GM12878 (cell line): ENCODE data around the gene MYL11. TPM values are rescaled to one million over a fixed set of nuclear protein-coding genes. Genes with fewer than 3 reads are reported as not detected.
A peak's percentile ranks its signal among the peaks of the same experiment; 100 is the strongest.

Experiments
- ASH2L ChIP-seq: fragments of 300-600, 200-600 bp; sonication (generic); IDR thresholded peaks from 2 replicates; pipeline ENCODE4 v1.6.1; 2017; ENCODE audit warnings: low read depth, mild to moderate bottlenecking, borderline replicate concordance
- CHD4 ChIP-seq: fragments of 200-600 bp; sonication (generic); IDR thresholded peaks from 2 replicates; pipeline ENCODE4 v1.6.1; 2016; ENCODE audit warnings: mild to moderate bottlenecking
- CREB1 ChIP-seq: IDR thresholded peaks from 2 replicates; pipeline ENCODE4 v1.6.1; 2012; ENCODE audit warnings: low read depth, mild to moderate bottlenecking, inconsistent platforms
- CREM ChIP-seq: IDR thresholded peaks from 2 replicates; pipeline ENCODE4 v1.6.1; 2014; ENCODE audit warnings: antibody characterized with exemption, low read depth
- FOS ChIP-seq: IDR thresholded peaks from 3 replicates; pipeline ENCODE4 v1.6.1; 2011; ENCODE audit warnings: borderline replicate concordance; ENCODE audit not compliant: insufficient read length; ENCODE audit errors: extremely low read depth
- HCFC1 ChIP-seq: fragments of 150-350 bp; IDR thresholded peaks from 2 replicates; pipeline ENCODE4 v1.6.1; 2014; ENCODE audit warnings: low read length
- KDM1A ChIP-seq: fragments of 200-600 bp; sonication (generic); IDR thresholded peaks from 2 replicates; pipeline ENCODE4 v1.6.1; 2016; ENCODE audit warnings: borderline replicate concordance
- MTA2 ChIP-seq: fragments of 450-650 bp; IDR thresholded peaks from 2 replicates; pipeline ENCODE4 v1.6.1; 2016; ENCODE audit warnings: low read depth, mild to moderate bottlenecking, moderate library complexity
- NBN ChIP-seq: fragments of 450-650 bp; IDR thresholded peaks from 2 replicates; pipeline ENCODE4 v1.6.1; 2016
- NKRF ChIP-seq: fragments of 450-650 bp; conservative IDR thresholded peaks from 2 replicates; pipeline ENCODE4 v1.6.1; 2017; ENCODE audit warnings: mild to moderate bottlenecking, moderate library complexity
- POLR2A ChIP-seq: IDR thresholded peaks from 2 replicates; pipeline ENCODE4 v1.6.1; 2011; ENCODE audit warnings: low read depth, mild to moderate bottlenecking, low read length
- RBBP5 ChIP-seq: fragments of 200-600 bp; sonication (generic); conservative IDR thresholded peaks from 2 replicates; pipeline ENCODE4 v1.6.1; 2016
- RCOR1 ChIP-seq: conservative IDR thresholded peaks from 2 replicates; pipeline ENCODE4 v1.6.1; 2012; ENCODE audit warnings: low read depth, low read length, improper control_type of control experiment
- SPI1 ChIP-seq: IDR thresholded peaks from 2 replicates; pipeline ENCODE4 v1.6.1; 2011; ENCODE audit warnings: low read depth, mild to moderate bottlenecking, low read length, moderate library complexity, borderline replicate concordance; ENCODE audit not compliant: insufficient read depth
- SUZ12 ChIP-seq: fragments of 200-600 bp; sonication (generic); IDR thresholded peaks from one replicate; pipeline ENCODE4 v1.6.1; 2018; ENCODE audit warnings: antibody characterized with exemption, mild to moderate bottlenecking; ENCODE audit not compliant: unreplicated experiment
- WRNIP1 ChIP-seq: IDR thresholded peaks from 2 replicates; pipeline ENCODE4 v1.6.1; 2011; ENCODE audit warnings: low read depth, low read length, improper control_type of control experiment, borderline replicate concordance
- YY1 ChIP-seq: IDR thresholded peaks from 2 replicates; pipeline ENCODE4 v1.6.1; 2011; ENCODE audit warnings: low read depth, mild to moderate bottlenecking, low read length
- ZBED1 ChIP-seq: IDR thresholded peaks from 2 replicates; pipeline ENCODE4 v1.6.1; 2016; ENCODE audit warnings: borderline replicate concordance
- polyA plus RNA-seq, 11 experiments: library from polyadenylated mRNA; depleted of rRNA in 4 of 11; unstranded in 6 of 11; stranded (reverse) in 5 of 11; fragments of >200 nt; fragmentation: Nextera tagmentation in 4 of 11; fragmentation: Illumina TruSeq in 1 of 11; extraction: Ambion mirVana in 4 of 11; extraction: Trizol in 1 of 11; gene quantifications; 1 replicate in 1 of 11; 2 replicates in 10 of 11; pipeline versions ENCODE4 v1.2.1 to v1.2.3, GENCODE V29; 2011 to 2016; ENCODE audit warnings: inconsistent platforms in 2 of 11, missing spikeins in 2 of 11, low read depth in 1 of 11
- total RNA-seq, 4 experiments: library from RNA; depleted of rRNA in 3 of 4; stranded (reverse); fragments of >200 nt in 3 of 4; fragmentation: Illumina TruSeq in 1 of 4; extraction: Trizol in 1 of 4; gene quantifications; 2 replicates each; pipeline versions ENCODE4 v1.2.1 to v1.2.3, GENCODE V29; 2013 to 2021
- TF ChIP-seq, protein P1 (sequence below): IDR thresholded peaks from 2 replicates; pipeline ENCODE4 v1.6.1; 2012; ENCODE audit warnings: low read length, inconsistent platforms
- TF ChIP-seq, protein P2 (sequence below): fragments of 450-650 bp; formaldehyde crosslinking; IDR thresholded peaks from 2 replicates; pipeline ENCODE4 v1.4.0; 2020; ENCODE audit warnings: mild to moderate bottlenecking, moderate library complexity
- TF ChIP-seq, protein P3 (sequence below): fragments of 450-650 bp; IDR thresholded peaks from 2 replicates; pipeline ENCODE4 v1.6.1; 2017; ENCODE audit warnings: mild to moderate bottlenecking, moderate library complexity

The MYL11 gene
- total and polyA plus RNA-seq, 10 of the 15 experiments (the other 5 are each of a cell fraction or from before 2014, with no cell fraction given), result 0.19 to 1.2 (median 0.61) TPM; not detected in 5

DNA sequence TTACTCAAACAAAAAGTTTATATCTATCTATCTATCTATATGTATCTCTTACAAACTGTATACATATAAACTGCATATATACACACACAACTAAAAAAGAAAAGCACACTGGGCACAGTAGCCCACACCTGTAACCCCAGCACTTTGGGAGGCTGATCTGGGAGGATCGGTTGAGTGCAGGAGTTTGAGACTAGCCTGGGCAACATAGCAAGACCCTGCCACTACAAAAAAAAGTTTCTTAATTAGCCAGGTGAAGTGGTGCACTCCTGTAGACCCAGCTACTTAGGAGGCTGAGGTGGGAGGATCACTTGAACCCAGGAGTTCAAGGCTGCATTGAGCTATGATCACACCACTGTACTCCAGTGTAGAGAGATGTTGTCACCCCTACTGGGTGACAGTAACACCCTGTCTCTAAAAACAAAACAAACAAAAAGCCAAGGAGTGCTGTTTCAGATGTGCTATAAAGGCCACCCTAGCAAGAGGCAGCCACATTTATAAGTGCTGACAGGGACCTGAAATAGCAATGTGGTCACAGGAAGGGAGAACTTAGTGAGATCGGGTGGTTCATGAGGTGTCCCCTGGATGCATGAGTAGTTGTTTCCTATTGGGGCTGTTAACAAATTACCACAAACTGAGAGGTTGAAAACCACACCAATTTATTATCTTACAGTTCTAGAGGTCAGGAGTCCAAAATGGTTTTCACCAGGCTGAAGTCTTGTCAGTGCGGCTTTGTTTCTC is 24.3 kb upstream of the MYL11 start (continued):
- no peak for TF ChIP-seq NKRF
- TF ChIP-seq WRNIP1, result no peak
- no peak for TF ChIP-seq SUZ12
- peak; percentile 41; the same call in 1 of the 2 replicates for TF ChIP-seq RCOR1
- TF ChIP-seq HCFC1, result no peak
- TF ChIP-seq CREM, result peak; percentile 66
- no peak for TF ChIP-seq RBBP5
- peak; percentile 67 for TF ChIP-seq CREB1
- no peak for TF ChIP-seq POLR2A
- TF ChIP-seq, protein P1, sequence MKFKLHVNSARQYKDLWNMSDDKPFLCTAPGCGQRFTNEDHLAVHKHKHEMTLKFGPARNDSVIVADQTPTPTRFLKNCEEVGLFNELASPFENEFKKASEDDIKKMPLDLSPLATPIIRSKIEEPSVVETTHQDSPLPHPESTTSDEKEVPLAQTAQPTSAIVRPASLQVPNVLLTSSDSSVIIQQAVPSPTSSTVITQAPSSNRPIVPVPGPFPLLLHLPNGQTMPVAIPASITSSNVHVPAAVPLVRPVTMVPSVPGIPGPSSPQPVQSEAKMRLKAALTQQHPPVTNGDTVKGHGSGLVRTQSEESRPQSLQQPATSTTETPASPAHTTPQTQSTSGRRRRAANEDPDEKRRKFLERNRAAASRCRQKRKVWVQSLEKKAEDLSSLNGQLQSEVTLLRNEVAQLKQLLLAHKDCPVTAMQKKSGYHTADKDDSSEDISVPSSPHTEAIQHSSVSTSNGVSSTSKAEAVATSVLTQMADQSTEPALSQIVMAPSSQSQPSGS, result peak; percentile 89
- TF ChIP-seq NBN, result peak; percentile 97
- no peak for TF ChIP-seq YY1
- peak; percentile 87 for TF ChIP-seq ZBED1
- TF ChIP-seq ASH2L, result no peak
- TF ChIP-seq, protein P2, sequence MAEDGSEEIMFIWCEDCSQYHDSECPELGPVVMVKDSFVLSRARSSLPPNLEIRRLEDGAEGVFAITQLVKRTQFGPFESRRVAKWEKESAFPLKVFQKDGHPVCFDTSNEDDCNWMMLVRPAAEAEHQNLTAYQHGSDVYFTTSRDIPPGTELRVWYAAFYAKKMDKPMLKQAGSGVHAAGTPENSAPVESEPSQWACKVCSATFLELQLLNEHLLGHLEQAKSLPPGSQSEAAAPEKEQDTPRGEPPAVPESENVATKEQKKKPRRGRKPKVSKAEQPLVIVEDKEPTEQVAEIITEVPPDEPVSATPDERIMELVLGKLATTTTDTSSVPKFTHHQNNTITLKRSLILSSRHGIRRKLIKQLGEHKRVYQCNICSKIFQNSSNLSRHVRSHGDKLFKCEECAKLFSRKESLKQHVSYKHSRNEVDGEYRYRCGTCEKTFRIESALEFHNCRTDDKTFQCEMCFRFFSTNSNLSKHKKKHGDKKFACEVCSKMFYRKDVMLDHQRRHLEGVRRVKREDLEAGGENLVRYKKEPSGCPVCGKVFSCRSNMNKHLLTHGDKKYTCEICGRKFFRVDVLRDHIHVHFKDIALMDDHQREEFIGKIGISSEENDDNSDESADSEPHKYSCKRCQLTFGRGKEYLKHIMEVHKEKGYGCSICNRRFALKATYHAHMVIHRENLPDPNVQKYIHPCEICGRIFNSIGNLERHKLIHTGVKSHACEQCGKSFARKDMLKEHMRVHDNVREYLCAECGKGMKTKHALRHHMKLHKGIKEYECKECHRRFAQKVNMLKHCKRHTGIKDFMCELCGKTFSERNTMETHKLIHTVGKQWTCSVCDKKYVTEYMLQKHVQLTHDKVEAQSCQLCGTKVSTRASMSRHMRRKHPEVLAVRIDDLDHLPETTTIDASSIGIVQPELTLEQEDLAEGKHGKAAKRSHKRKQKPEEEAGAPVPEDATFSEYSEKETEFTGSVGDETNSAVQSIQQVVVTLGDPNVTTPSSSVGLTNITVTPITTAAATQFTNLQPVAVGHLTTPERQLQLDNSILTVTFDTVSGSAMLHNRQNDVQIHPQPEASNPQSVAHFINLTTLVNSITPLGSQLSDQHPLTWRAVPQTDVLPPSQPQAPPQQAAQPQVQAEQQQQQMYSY (CRISPR knock-in tag), result no peak
- TF ChIP-seq CHD4, result no peak
- no peak for TF ChIP-seq KDM1A
- no peak for TF ChIP-seq FOS
- TF ChIP-seq, protein P3, sequence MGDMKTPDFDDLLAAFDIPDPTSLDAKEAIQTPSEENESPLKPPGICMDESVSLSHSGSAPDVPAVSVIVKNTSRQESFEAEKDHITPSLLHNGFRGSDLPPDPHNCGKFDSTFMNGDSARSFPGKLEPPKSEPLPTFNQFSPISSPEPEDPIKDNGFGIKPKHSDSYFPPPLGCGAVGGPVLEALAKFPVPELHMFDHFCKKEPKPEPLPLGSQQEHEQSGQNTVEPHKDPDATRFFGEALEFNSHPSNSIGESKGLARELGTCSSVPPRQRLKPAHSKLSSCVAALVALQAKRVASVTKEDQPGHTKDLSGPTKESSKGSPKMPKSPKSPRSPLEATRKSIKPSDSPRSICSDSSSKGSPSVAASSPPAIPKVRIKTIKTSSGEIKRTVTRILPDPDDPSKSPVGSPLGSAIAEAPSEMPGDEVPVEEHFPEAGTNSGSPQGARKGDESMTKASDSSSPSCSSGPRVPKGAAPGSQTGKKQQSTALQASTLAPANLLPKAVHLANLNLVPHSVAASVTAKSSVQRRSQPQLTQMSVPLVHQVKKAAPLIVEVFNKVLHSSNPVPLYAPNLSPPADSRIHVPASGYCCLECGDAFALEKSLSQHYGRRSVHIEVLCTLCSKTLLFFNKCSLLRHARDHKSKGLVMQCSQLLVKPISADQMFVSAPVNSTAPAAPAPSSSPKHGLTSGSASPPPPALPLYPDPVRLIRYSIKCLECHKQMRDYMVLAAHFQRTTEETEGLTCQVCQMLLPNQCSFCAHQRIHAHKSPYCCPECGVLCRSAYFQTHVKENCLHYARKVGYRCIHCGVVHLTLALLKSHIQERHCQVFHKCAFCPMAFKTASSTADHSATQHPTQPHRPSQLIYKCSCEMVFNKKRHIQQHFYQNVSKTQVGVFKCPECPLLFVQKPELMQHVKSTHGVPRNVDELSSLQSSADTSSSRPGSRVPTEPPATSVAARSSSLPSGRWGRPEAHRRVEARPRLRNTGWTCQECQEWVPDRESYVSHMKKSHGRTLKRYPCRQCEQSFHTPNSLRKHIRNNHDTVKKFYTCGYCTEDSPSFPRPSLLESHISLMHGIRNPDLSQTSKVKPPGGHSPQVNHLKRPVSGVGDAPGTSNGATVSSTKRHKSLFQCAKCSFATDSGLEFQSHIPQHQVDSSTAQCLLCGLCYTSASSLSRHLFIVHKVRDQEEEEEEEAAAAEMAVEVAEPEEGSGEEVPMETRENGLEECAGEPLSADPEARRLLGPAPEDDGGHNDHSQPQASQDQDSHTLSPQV, result no peak
- TF ChIP-seq SPI1, result no peak
- peak; percentile 96 for TF ChIP-seq MTA2
